Measurements from ENCODE around the gene ATP8A2. TPM values are rescaled to one million over a fixed set of nuclear protein-coding genes. Genes with fewer than 3 reads are reported as not detected.

Gene ATP8A2
- total RNA-seq, 3 donors from 2014 or later, result under 0.01 to 1.0 (median under 0.01) TPM

DNA sequence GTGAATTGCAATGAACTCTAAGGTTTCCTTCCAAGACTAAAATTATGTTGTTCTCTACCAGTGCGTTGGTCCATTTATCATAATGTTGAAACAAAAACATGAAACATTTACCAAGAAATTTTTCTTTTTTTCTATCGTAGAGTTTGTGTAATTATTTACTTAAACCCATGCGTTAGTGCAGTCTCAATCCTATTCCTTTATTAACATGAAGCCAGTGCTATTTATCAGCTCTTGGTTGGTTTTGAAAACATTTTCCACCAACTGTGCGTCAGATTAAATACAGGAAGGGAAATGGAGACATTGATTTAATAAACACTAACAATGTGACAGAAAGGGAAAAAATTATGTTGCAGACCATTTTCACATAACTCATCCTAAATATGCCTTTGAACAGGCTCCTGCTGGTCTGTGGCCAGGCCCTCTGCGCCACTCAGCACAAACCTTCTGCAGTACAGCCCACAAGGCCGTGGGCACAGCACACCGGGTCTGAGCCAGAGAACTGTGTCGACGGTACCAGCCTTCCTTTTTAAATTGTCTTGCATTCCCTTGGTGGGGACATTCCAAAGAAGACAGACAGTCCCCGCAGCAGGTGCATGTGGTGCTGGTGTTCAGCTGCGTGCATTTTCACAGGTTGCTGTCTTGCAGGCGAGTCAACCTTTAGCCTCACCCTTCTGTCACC is 544.2 kb downstream of the ATP8A2 start:
- no peaks in the 10 kb centered on the region for H3K4me1 ChIP-seq
- DNase-seq (ENCODE audit: low spot score in 2 of 2), result no peak
- TF ChIP-seq POLR2AphosphoS5 (IDR thresholded peaks at IDR 0.05) (no peak), POLR2A (IDR thresholded peaks at IDR 0.05) (no peak)
- TF ChIP-seq, protein P1, sequence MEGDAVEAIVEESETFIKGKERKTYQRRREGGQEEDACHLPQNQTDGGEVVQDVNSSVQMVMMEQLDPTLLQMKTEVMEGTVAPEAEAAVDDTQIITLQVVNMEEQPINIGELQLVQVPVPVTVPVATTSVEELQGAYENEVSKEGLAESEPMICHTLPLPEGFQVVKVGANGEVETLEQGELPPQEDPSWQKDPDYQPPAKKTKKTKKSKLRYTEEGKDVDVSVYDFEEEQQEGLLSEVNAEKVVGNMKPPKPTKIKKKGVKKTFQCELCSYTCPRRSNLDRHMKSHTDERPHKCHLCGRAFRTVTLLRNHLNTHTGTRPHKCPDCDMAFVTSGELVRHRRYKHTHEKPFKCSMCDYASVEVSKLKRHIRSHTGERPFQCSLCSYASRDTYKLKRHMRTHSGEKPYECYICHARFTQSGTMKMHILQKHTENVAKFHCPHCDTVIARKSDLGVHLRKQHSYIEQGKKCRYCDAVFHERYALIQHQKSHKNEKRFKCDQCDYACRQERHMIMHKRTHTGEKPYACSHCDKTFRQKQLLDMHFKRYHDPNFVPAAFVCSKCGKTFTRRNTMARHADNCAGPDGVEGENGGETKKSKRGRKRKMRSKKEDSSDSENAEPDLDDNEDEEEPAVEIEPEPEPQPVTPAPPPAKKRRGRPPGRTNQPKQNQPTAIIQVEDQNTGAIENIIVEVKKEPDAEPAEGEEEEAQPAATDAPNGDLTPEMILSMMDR (IDR thresholded peaks at IDR 0.05), result no peak

GRCh38 chr13:25920277-25920676 is 548.5 kb downstream of the ATP8A2 start:
- H3K4me1 ChIP-seq, result no peaks in the 10 kb centered on the region
- no peak overlapping the region for H3K27ac ChIP-seq
- H3K27me3 ChIP-seq, result no peaks in the 10 kb centered on the region
- H3K4me3 ChIP-seq, result no peak overlapping the region
- intact Hi-C loops (cut with DNase I; ENCODE audit: low total_unique reads), result no loop called here
- H3K9me3 ChIP-seq, result no peaks in the 10 kb centered on the region
- no peaks in the 10 kb centered on the region for H3K36me3 ChIP-seq
- no peak for DNase-seq (ENCODE audit: low spot score in 2 of 2)
- no peak for TF ChIP-seq POLR2AphosphoS5 (IDR thresholded peaks at IDR 0.05)

More for the DNA sequence above, 544.2 kb downstream of the ATP8A2 start:
- H3K9me3 ChIP-seq, result no peaks in the 10 kb centered on the region
- H3K4me3 ChIP-seq, result no peak overlapping the region
- no peaks in the 10 kb centered on the region for H3K27me3 ChIP-seq
- H3K36me3 ChIP-seq, result no peaks in the 10 kb centered on the region
- H3K27ac ChIP-seq, result no peak overlapping the region
- intact Hi-C loops (cut with DNase I; ENCODE audit: low total_unique reads), result no loop called here

GRCh38 chr13:25920931-25921330 is 549.2 kb downstream of the ATP8A2 start:
- DNase-seq (ENCODE audit: low spot score in 2 of 2), result no peak
- Histone ChIP-seq H3K27me3 (no peaks in the 10 kb centered on the region), H3K36me3 (no peaks in the 10 kb centered on the region), H3K9me3 (no peaks in the 10 kb centered on the region), H3K4me3 (no peak overlapping the region), H3K27ac (no peak overlapping the region), H3K4me1 (no peaks in the 10 kb centered on the region)
- TF ChIP-seq POLR2A (IDR thresholded peaks at IDR 0.05) (no peak), POLR2AphosphoS5 (IDR thresholded peaks at IDR 0.05) (no peak)
- TF ChIP-seq, protein P1 (IDR thresholded peaks at IDR 0.05), result no peak
- intact Hi-C loops (cut with DNase I; ENCODE audit: low total_unique reads), result no loop called here

DNA sequence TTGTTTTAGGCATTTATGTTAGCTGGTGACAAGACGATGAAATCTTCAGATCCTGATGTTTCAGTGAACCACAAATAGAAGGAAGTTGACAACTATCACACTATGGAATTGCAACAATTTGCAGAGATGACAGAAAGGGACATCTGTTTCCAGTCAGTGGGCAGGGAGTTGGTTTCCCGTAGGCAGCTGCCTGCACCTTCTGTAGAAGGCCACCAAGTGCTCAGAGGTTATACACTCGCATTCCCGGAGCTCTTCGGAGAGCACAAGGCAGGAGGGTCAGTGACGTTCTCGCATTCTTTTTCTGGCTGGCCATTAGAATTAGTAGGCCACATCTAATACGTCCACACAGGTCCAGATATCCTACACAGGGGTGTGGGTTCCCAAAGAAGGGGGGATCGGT is 550.6 kb downstream of the ATP8A2 start:
- no peaks in the 10 kb centered on the region for H3K27me3 ChIP-seq
- TF ChIP-seq, protein P1 (IDR thresholded peaks at IDR 0.05), result no peak
- TF ChIP-seq POLR2A (IDR thresholded peaks at IDR 0.05) (no peak), POLR2AphosphoS5 (IDR thresholded peaks at IDR 0.05) (no peak)
- no peak overlapping the region for H3K4me3 ChIP-seq
- H3K9me3 ChIP-seq, result no peaks in the 10 kb centered on the region
- H3K27ac ChIP-seq, result no peak overlapping the region
- no peaks in the 10 kb centered on the region for H3K4me1 ChIP-seq
- no peak for DNase-seq (ENCODE audit: low spot score in 2 of 2)
- no peaks in the 10 kb centered on the region for H3K36me3 ChIP-seq
- intact Hi-C loops (cut with DNase I; ENCODE audit: low total_unique reads), result no loop called here

DNA sequence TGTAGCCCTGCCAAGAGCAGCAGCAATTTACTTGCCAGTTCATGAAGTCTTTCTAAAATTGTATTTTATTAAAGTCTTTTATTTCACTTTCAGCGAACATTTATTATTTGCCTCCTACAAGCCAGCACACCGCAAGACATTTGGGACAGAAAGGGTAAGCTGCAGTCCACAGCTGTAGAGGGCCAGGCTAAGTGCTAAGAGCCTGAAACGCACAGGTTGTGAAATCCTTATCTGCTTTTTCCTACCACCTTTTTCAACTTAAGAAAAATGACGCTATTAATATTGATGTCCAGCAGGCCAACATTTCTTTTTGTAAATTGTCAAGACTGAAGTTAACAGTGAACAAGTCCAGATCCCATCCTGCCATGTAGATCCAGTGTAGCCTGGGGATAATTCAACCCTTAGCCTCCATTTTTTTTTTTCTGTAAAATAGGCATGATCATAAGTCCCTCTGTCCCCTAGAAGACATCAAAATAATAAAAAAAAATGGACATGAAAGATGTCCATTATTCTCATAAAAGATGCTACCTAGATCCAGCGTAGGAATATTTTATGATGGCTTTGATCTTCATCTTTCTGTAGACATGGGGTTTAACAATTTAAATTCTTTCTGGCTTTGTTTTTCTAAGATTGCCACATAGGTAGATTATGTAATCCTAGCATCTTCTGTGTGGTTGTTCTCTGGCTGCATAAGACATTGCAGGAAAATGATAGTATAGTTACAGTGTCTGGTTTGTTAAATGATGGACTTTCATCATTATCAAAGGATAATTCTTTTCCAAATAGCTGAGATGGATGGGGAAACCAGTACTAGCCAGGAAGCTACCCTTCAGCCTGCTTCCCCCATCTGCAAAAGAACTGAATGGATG is 551.7 kb downstream of the ATP8A2 start:
- no peak for DNase-seq (ENCODE audit: low spot score in 2 of 2)
- Histone ChIP-seq H3K36me3 (no peaks in the 10 kb centered on the region), H3K4me1 (no peaks in the 10 kb centered on the region), H3K9me3 (no peaks in the 10 kb centered on the region), H3K4me3 (no peak overlapping the region), H3K27me3 (no peaks in the 10 kb centered on the region), H3K27ac (no peak overlapping the region)
- intact Hi-C loops (cut with DNase I; ENCODE audit: low total_unique reads), result loop anchor here (1.0 kb wide), 1 partner anchor 15 kb away; no protein-coding TSS in a partner anchor
- TF ChIP-seq POLR2A (IDR thresholded peaks at IDR 0.05), result no peak
- TF ChIP-seq POLR2AphosphoS5 (IDR thresholded peaks at IDR 0.05), result no peak
- TF ChIP-seq, protein P1 (IDR thresholded peaks at IDR 0.05), result no peak
